ENCODE data around the gene ZNF277. TPM values are rescaled to one million over a fixed set of nuclear protein-coding genes. Genes with fewer than 3 reads are reported as not detected.

The ZNF277 gene
- total and polyA plus RNA-seq, 4 donors = 7.8 to 23.5 (median 14.5) TPM

GRCh38 chr7:112381311-112382091, 175.0 kb downstream of the ZNF277 start:
- TF ChIP-seq RAD21 (IDR thresholded peaks at IDR 0.05) (no peak), CTCF (IDR thresholded peaks at IDR 0.05; ENCODE audit: low read depth, low read length, missing input control) (no peak), GABPA (IDR thresholded peaks at IDR 0.05 in 1 of 2, conservative IDR thresholded peaks at IDR 0.05 in 1 of 2) (no peak), REST (IDR thresholded peaks at IDR 0.05) (no peak), YY1 (IDR thresholded peaks at IDR 0.05) (no peak), NR2F2 (IDR thresholded peaks at IDR 0.05) (no peak), RXRA (IDR thresholded peaks at IDR 0.05) (no peak), SP1 (IDR thresholded peaks at IDR 0.05) (no peak), JUND (IDR thresholded peaks at IDR 0.05) (no peak), EGR1 (IDR thresholded peaks at IDR 0.05; ENCODE audit: low read depth in 2 of 2) (no peak), FOXA2 (IDR thresholded peaks at IDR 0.05) (no peak), MAX (IDR thresholded peaks at IDR 0.05) (no peak), ATF3 (IDR thresholded peaks at IDR 0.05) (no peak), FOXA1 (IDR thresholded peaks at IDR 0.05) (no peak), TAF1 (conservative IDR thresholded peaks at IDR 0.05) (no peak), ZBTB33 (IDR thresholded peaks at IDR 0.05) (no peak), HNF4A (conservative IDR thresholded peaks at IDR 0.05) (no peak), HNF4G (IDR thresholded peaks at IDR 0.05) (no peak)
- Histone ChIP-seq H3K9ac (ENCODE audit: low read depth in 1 of 2, low read length in 2 of 2) (no peak overlapping the region), H3K27me3 (ENCODE audit: control insufficient read depth in 4 of 4, insufficient read depth in 4 of 4, low read length in 3 of 4) (no peaks in the 10 kb centered on the region), H3K36me3 (ENCODE audit: control insufficient read depth in 4 of 4, insufficient read depth in 3 of 4, low read depth in 1 of 4, low read length in 3 of 4) (no peaks in the 10 kb centered on the region), H3K9me3 (ENCODE audit: control insufficient read depth in 4 of 4, low read length in 3 of 4) (no peaks in the 10 kb centered on the region), H3K4me1 (ENCODE audit: control insufficient read depth in 4 of 4, insufficient read depth in 4 of 4, low read length in 3 of 4) (no peaks in the 10 kb centered on the region), H3K27ac (ENCODE audit: low read depth in 1 of 2, low read length in 2 of 2) (no peak overlapping the region), H3K4me3 (ENCODE audit: low read depth in 1 of 3, low read length in 3 of 3) (no peak overlapping the region)
- 88% methylated on average over 5 of the region's 5 CpGs for whole genome bisulfite sequencing
- DNase-seq (ENCODE audit: low spot score) = no peak
